Activated gamma-delta T cell (primary cell): Measurements from ENCODE around the gene MAFF.
A peak's percentile ranks its signal among the peaks of the same experiment; 100 is the strongest.
"Not testable (repeated sequence)": the region's sequence is repeated elsewhere in the genome, so short reads cannot be mapped to it uniquely, and the experiment has no call there.

Source experiments
- DNase-seq: peaks from one replicate; lab custom pipeline; 2025; lab: John Stamatoyannopoulos, UW

Gene MAFF

GRCh38 chr22:38177571-38177925 is 24.2 kb upstream of the MAFF start:
- not testable (repeated sequence) for DNase-seq

- no peak for DNase-seq
Observed at GRCh38 chr22:38177926-38178604, 23.7 kb upstream of the MAFF start.

GRCh38 chr22:38178605-38178937 is 23.2 kb upstream of the MAFF start:
- not testable (repeated sequence) for DNase-seq

- DNase-seq = no peak
Observed at GRCh38 chr22:38180841-38181452, 20.8 kb upstream of the MAFF start.

- peak; percentile 90 for DNase-seq
Observed at GRCh38 chr22:38181453-38182200, 20.2 kb upstream of the MAFF start, which contains the start of gene PLA2G6. TSS of gene PLA2G6 (minus strand) at chr22:38181830. CDS start at chr22:38169426, 12,404 bp downstream.

- DNase-seq = no peak
Observed at GRCh38 chr22:38184788-38185187, 17.0 kb upstream of the MAFF start.

- DNase-seq = no peak
Observed at GRCh38 chr22:38186429-38186828, 15.4 kb upstream of the MAFF start.

- DNase-seq = no peak
Observed at GRCh38 chr22:38187413-38188212, 14.2 kb upstream of the MAFF start.

- no peak for DNase-seq
Observed at GRCh38 chr22:38189104-38189503, 12.7 kb upstream of the MAFF start.

- DNase-seq = no peak
Observed at GRCh38 chr22:38190581-38190980, 11.2 kb upstream of the MAFF start.

- DNase-seq = no peak
Observed at GRCh38 chr22:38191055-38191454, 10.7 kb upstream of the MAFF start.

- DNase-seq = no peak
Observed at GRCh38 chr22:38191731-38192474, 9.9 kb upstream of the MAFF start.

GRCh38 chr22:38192475-38192863 is 9.3 kb upstream of the MAFF start:
- DNase-seq = no peak

- no peak for DNase-seq
Observed at GRCh38 chr22:38193580-38193979, 8.2 kb upstream of the MAFF start.

GRCh38 chr22:38196791-38197419 is 4.9 kb upstream of the MAFF start:
- no peak for DNase-seq

GRCh38 chr22:38199826-38200559 is 1.8 kb upstream of the MAFF start:
- no peak for DNase-seq

GRCh38 chr22:38201371-38201710 is 453 bp upstream of the MAFF start:
- no peak for DNase-seq

- peak; percentile 54 for DNase-seq
Observed at GRCh38 chr22:38202437-38203089, 769 bp downstream of the MAFF start.

GRCh38 chr22:38203090-38203810 is 1.5 kb downstream of the MAFF start:
- no peak for DNase-seq
